Measurements from ENCODE around the gene REXO5. TPM values are rescaled to one million over a fixed set of nuclear protein-coding genes. Genes with fewer than 3 reads are reported as not detected.

The REXO5 gene
- total RNA-seq, 2 donors from 2014 or later, result 2.9 to 10.9 TPM

GRCh38 chr16:20839504-20839903 is 33.2 kb downstream of the REXO5 start:
- H3K4me3 ChIP-seq, result no peak overlapping the region
- H3K9ac ChIP-seq (ENCODE audit: low read depth in 2 of 2, low read length in 2 of 2), result no peak overlapping the region
- H3K27ac ChIP-seq, result no peak overlapping the region
- H3K9me3 ChIP-seq, result no peaks in the 10 kb centered on the region
- no peaks in the 10 kb centered on the region for H3K36me3 ChIP-seq
- no peak for DNase-seq
- no peaks in the 10 kb centered on the region for H3K27me3 ChIP-seq
- H3K4me1 ChIP-seq, result no peaks in the 10 kb centered on the region
- no peak for TF ChIP-seq CTCF (IDR thresholded peaks at IDR 0.05)
- intact Hi-C loops (cut with DNase I), result no loop called here

GRCh38 chr16:20844054-20844453 is 37.7 kb downstream of the REXO5 start:
- no peak for TF ChIP-seq CTCF (IDR thresholded peaks at IDR 0.05)
- Histone ChIP-seq H3K4me3 (no peak overlapping the region), H3K4me1 (no peaks in the 10 kb centered on the region), H3K27me3 (no peaks in the 10 kb centered on the region), H3K36me3 (no peaks in the 10 kb centered on the region), H3K9ac (ENCODE audit: low read depth in 2 of 2, low read length in 2 of 2) (no peak overlapping the region), H3K9me3 (no peaks in the 10 kb centered on the region), H3K27ac (no peak overlapping the region)
- intact Hi-C loops (cut with DNase I), result no loop called here
- no peak for DNase-seq

DNA sequence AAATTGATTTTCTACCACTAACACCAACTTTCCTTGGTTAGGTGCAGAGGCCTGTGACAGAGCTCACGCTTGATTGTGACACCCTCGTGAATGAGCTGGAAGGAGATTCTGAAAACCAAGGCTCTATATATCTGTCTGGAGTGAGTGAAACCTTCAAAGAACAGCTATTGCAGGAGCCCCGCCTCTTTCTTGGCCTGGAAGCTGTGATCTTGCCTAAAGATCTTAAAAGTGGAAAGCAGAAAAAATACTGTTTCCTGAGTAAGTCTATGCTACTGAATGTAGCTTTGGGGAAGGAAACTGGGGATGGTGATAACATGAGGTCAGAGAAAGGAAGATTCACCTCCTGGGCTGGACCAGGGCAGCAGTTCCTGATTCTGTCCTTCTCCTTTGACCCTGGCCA is 38.3 kb downstream of the REXO5 start:
- intact Hi-C loops (cut with DNase I), result no loop called here
- no peaks in the 10 kb centered on the region for H3K4me1 ChIP-seq
- H3K36me3 ChIP-seq, result no peaks in the 10 kb centered on the region
- TF ChIP-seq CTCF (IDR thresholded peaks at IDR 0.05), result no peak
- no peaks in the 10 kb centered on the region for H3K27me3 ChIP-seq
- no peak overlapping the region for H3K27ac ChIP-seq
- H3K4me3 ChIP-seq, result no peak overlapping the region
- no peak overlapping the region for H3K9ac ChIP-seq (ENCODE audit: low read depth in 2 of 2, low read length in 2 of 2)
- no peak for DNase-seq
- H3K9me3 ChIP-seq, result no peaks in the 10 kb centered on the region

- no peaks in the 10 kb centered on the region for H3K4me1 ChIP-seq
- no peaks in the 10 kb centered on the region for H3K27me3 ChIP-seq
- H3K27ac ChIP-seq, result no peak overlapping the region
- H3K4me3 ChIP-seq, result no peak overlapping the region
- DNase-seq, result no peak
- no peaks in the 10 kb centered on the region for H3K36me3 ChIP-seq
- TF ChIP-seq CTCF (IDR thresholded peaks at IDR 0.05), result no peak
- no peak overlapping the region for H3K9ac ChIP-seq (ENCODE audit: low read depth in 2 of 2, low read length in 2 of 2)
- intact Hi-C loops (cut with DNase I), result loop anchor here (5.0 kb wide), 1 partner anchor 156 kb away; no protein-coding TSS in a partner anchor
- H3K9me3 ChIP-seq, result no peaks in the 10 kb centered on the region
These were observed 39.7 kb downstream of the REXO5 start for GRCh38 chr16:20846030-20846429.

- intact Hi-C loops (cut with DNase I), result loop anchor here (5.0 kb wide), 1 partner anchor 156 kb away; no protein-coding TSS in a partner anchor
- Histone ChIP-seq H3K9ac (ENCODE audit: low read depth in 2 of 2, low read length in 2 of 2) (no peak overlapping the region), H3K4me3 (no peak overlapping the region), H3K4me1 (no peaks in the 10 kb centered on the region), H3K27ac (no peak overlapping the region), H3K36me3 (no peaks in the 10 kb centered on the region), H3K9me3 (no peaks in the 10 kb centered on the region), H3K27me3 (no peaks in the 10 kb centered on the region)
- no peak for DNase-seq
- TF ChIP-seq CTCF (IDR thresholded peaks at IDR 0.05), result no peak
These were observed 40.2 kb downstream of the REXO5 start for GRCh38 chr16:20846551-20846950.
